HepG2 (cell line): ENCODE data around the gene IDNK. TPM values are rescaled to one million over a fixed set of nuclear protein-coding genes. Genes with fewer than 3 reads are reported as not detected.

Experiments
- AKAP8 ChIP-seq: sonication (generic); formaldehyde crosslinking; IDR thresholded peaks from 2 replicates; pipeline ENCODE4 v1.5.1; 2020; ENCODE audit warnings: mild to moderate bottlenecking, missing genetic modification reagents
- FOXP1 ChIP-seq, 2 experiments: fragments of 450-650 bp in 1 of 2; IDR thresholded peaks; 2 replicates each; pipeline ENCODE4 v1.6.1; 2017 to 2018; ENCODE audit warnings: antibody characterized with exemption in 1 of 2
- PAWR ChIP-seq: sonication (generic); formaldehyde crosslinking; IDR thresholded peaks from 2 replicates; pipeline ENCODE4 v1.4.0; 2020; ENCODE audit warnings: missing genetic modification reagents, mild to moderate bottlenecking, borderline replicate concordance
- PREB ChIP-seq: sonication (generic); formaldehyde crosslinking; IDR thresholded peaks from 2 replicates; pipeline ENCODE4 v1.4.0; 2020; ENCODE audit warnings: missing genetic modification reagents
- TGIF2 ChIP-seq: IDR thresholded peaks from 2 replicates; pipeline ENCODE4 v1.6.1; 2016; ENCODE audit warnings: control low read depth, missing compliant biosample characterization
- ZNF224 ChIP-seq: sonication (generic); formaldehyde crosslinking; IDR thresholded peaks from 2 replicates; pipeline ENCODE4 v1.5.0; 2020; ENCODE audit warnings: mild to moderate bottlenecking, missing genetic modification reagents
- ZNF260 ChIP-seq: sonication (generic); formaldehyde crosslinking; IDR thresholded peaks from 2 replicates; pipeline ENCODE4 v1.4.0; 2020; ENCODE audit warnings: missing genetic modification reagents, low read depth, mild to moderate bottlenecking, borderline replicate concordance
- ZNF331 ChIP-seq: sonication (generic); formaldehyde crosslinking; IDR thresholded peaks from 2 replicates; pipeline ENCODE4 v1.4.0; 2020; ENCODE audit warnings: missing genetic modification reagents
- ZNF451 ChIP-seq: sonication (generic); formaldehyde crosslinking; IDR thresholded peaks from 2 replicates; pipeline ENCODE4 v1.5.0; 2020; ENCODE audit warnings: mild to moderate bottlenecking, missing genetic modification reagents
- ZNF468 ChIP-seq: sonication (generic); formaldehyde crosslinking; IDR thresholded peaks from 2 replicates; pipeline ENCODE4 v1.8.0; 2022; ENCODE audit warnings: mild to moderate bottlenecking, moderate library complexity, missing genetic modification reagents
- ZNF543 ChIP-seq: sonication (generic); formaldehyde crosslinking; IDR thresholded peaks from 2 replicates; pipeline ENCODE4 v1.4.0; 2020; ENCODE audit warnings: mild to moderate bottlenecking, missing genetic modification reagents
- ZNF577 ChIP-seq: sonication (generic); formaldehyde crosslinking; IDR thresholded peaks from 2 replicates; pipeline ENCODE4 v1.4.0; 2020; ENCODE audit warnings: mild to moderate bottlenecking, low read depth, missing genetic modification reagents, borderline replicate concordance
- ZNF772 ChIP-seq: sonication (generic); formaldehyde crosslinking; IDR thresholded peaks from 2 replicates; pipeline ENCODE4 v1.5.0; 2020; ENCODE audit warnings: mild to moderate bottlenecking, missing genetic modification reagents
- polyA plus RNA-seq, 8 experiments: library from polyadenylated mRNA; depleted of rRNA in 3 of 8; stranded (reverse) in 7 of 8; unstranded in 1 of 8; fragments of >200 nt; fragmentation: Illumina TruSeq in 4 of 8; extraction: Trizol in 4 of 8; gene quantifications; 2 replicates each; pipeline versions ENCODE4 v1.2.1 to v1.2.3, GENCODE V29; 2011 to 2016; ENCODE audit warnings: low read depth in 4 of 8, missing spikeins in 1 of 8, mixed read lengths in 1 of 8; ENCODE audit not compliant: insufficient read depth in 1 of 8
- total RNA-seq, 5 experiments: library from RNA; depleted of rRNA; stranded (reverse); fragments of >200 nt; fragmentation: Illumina TruSeq; extraction: Trizol; gene quantifications; 2 replicates each; pipeline ENCODE4 v1.2.3, GENCODE V29; 2016; ENCODE audit warnings: low read depth in 1 of 5
- TF ChIP-seq, protein P1 (sequence below): sonication (generic); formaldehyde crosslinking; IDR thresholded peaks from 2 replicates; pipeline ENCODE4 v1.4.0; 2020; ENCODE audit warnings: missing genetic modification reagents
- TF ChIP-seq, protein P2 (sequence below): sonication (generic); formaldehyde crosslinking; IDR thresholded peaks from 2 replicates; pipeline ENCODE4 v1.4.0; 2020; ENCODE audit warnings: missing genetic modification reagents
- TF ChIP-seq, protein P3 (sequence below): sonication (generic); formaldehyde crosslinking; IDR thresholded peaks from 2 replicates; pipeline ENCODE4 v1.9.0; 2021; ENCODE audit warnings: missing genetic modification reagents, borderline replicate concordance

IDNK gene
- total and polyA plus RNA-seq, 2 of the 13 experiments (the other 11 are each of a cell fraction or from before 2014, with no cell fraction given), result 3.1 to 4.8 TPM

DNA sequence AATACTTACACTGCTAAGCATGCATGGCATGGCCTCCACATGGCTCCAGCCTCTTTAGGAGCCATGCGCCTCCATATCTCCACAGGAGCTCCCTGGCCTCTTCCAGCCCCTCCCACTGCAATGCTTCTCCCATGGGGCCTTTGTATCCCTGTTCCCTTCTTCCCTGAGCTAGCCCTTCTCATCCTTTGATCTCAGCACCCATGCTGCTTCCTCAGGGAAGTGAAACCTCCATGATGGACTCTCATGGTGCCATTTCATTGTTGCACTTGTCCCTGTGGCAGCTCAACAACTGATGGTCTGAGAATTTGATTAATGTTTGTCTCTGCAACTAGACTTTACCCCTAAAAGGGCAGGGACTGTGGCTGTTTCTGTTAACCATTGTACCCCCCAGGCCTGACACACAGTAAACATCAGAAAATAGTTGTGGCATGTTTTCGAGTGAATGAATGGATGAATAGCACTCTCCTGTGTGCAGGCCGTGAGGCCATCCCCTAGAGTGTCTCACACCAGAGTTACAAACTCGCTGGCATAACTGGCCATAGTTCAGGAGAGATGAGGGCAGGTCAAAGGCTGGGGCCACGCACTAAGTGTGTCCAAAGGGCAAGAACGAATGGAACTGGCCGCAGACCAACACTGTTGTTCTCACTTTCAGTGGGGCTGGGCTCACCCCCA is 6.6 kb downstream of the IDNK start (continued):
- TF ChIP-seq ZNF772 (CRISPR knock-in tag) (no peak), TGIF2 (CRISPR knock-in tag) (no peak), ZNF260 (no peak), ZNF224 (CRISPR knock-in tag) (no peak), PREB (CRISPR knock-in tag) (no peak), ZNF468 (CRISPR knock-in tag) (no peak), ZNF451 (CRISPR knock-in tag) (no peak), ZNF543 (CRISPR knock-in tag) (peak; percentile 53; the same call in 1 of the 2 replicates), AKAP8 (CRISPR knock-in tag) (0 out of 2 replicates have a peak, but pooled peaks have one; percentile 58), ZNF577 (CRISPR knock-in tag) (no peak), PAWR (CRISPR knock-in tag) (no peak), ZNF331 (CRISPR knock-in tag) (0 out of 2 replicates have a peak, but pooled peaks have one; percentile 64), FOXP1 (IDR thresholded peaks at IDR 0.05) (peak; percentile 38; the same call in 1 of the 2 replicates), FOXP1 (CRISPR knock-in tag; IDR thresholded peaks at IDR 0.05) (peak; percentile 83)
- TF ChIP-seq, protein P1, sequence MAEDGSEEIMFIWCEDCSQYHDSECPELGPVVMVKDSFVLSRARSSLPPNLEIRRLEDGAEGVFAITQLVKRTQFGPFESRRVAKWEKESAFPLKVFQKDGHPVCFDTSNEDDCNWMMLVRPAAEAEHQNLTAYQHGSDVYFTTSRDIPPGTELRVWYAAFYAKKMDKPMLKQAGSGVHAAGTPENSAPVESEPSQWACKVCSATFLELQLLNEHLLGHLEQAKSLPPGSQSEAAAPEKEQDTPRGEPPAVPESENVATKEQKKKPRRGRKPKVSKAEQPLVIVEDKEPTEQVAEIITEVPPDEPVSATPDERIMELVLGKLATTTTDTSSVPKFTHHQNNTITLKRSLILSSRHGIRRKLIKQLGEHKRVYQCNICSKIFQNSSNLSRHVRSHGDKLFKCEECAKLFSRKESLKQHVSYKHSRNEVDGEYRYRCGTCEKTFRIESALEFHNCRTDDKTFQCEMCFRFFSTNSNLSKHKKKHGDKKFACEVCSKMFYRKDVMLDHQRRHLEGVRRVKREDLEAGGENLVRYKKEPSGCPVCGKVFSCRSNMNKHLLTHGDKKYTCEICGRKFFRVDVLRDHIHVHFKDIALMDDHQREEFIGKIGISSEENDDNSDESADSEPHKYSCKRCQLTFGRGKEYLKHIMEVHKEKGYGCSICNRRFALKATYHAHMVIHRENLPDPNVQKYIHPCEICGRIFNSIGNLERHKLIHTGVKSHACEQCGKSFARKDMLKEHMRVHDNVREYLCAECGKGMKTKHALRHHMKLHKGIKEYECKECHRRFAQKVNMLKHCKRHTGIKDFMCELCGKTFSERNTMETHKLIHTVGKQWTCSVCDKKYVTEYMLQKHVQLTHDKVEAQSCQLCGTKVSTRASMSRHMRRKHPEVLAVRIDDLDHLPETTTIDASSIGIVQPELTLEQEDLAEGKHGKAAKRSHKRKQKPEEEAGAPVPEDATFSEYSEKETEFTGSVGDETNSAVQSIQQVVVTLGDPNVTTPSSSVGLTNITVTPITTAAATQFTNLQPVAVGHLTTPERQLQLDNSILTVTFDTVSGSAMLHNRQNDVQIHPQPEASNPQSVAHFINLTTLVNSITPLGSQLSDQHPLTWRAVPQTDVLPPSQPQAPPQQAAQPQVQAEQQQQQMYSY (CRISPR knock-in tag), result no peak
- TF ChIP-seq, protein P2, sequence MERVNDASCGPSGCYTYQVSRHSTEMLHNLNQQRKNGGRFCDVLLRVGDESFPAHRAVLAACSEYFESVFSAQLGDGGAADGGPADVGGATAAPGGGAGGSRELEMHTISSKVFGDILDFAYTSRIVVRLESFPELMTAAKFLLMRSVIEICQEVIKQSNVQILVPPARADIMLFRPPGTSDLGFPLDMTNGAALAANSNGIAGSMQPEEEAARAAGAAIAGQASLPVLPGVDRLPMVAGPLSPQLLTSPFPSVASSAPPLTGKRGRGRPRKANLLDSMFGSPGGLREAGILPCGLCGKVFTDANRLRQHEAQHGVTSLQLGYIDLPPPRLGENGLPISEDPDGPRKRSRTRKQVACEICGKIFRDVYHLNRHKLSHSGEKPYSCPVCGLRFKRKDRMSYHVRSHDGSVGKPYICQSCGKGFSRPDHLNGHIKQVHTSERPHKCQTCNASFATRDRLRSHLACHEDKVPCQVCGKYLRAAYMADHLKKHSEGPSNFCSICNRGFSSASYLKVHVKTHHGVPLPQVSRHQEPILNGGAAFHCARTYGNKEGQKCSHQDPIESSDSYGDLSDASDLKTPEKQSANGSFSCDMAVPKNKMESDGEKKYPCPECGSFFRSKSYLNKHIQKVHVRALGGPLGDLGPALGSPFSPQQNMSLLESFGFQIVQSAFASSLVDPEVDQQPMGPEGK (CRISPR knock-in tag), result peak; percentile 99
- TF ChIP-seq, protein P3, sequence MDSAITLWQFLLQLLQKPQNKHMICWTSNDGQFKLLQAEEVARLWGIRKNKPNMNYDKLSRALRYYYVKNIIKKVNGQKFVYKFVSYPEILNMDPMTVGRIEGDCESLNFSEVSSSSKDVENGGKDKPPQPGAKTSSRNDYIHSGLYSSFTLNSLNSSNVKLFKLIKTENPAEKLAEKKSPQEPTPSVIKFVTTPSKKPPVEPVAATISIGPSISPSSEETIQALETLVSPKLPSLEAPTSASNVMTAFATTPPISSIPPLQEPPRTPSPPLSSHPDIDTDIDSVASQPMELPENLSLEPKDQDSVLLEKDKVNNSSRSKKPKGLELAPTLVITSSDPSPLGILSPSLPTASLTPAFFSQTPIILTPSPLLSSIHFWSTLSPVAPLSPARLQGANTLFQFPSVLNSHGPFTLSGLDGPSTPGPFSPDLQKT (CRISPR knock-in tag), result no peak
